ENCODE data around the gene CZIB. TPM values are rescaled to one million over a fixed set of nuclear protein-coding genes. Genes with fewer than 3 reads are reported as not detected.

CZIB gene
- total RNA-seq, 1 experiment from 2014 or later = 67.0 TPM

DNA sequence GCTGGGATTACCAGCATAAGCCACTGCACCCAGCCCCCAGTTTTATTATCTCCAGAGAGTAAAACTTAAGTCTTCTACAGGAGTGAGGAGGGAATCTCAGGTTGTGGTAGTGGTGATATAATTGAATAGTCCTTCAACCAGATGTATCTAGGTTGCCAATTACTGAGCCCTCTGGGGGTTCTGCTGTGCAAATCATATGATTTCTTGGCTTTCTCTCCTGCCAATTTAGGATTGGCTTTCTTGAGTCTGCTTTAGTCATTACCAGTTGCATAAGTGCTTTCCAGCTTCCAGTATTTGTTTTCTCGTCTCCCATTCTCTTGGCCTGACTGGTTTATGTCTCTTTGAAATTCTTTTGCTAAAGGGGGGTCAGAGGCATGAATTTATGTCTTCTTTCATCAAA, 12.7 kb downstream of the CZIB start:
- no peak overlapping the region for H2BK12ac ChIP-seq (ENCODE audit: insufficient read length, low read depth, low read length)
- no peak overlapping the region for H2BK120ac ChIP-seq (ENCODE audit: low read depth, low read length, poor library complexity, severe bottlenecking)
- H2AK5ac ChIP-seq (ENCODE audit: insufficient read length, low read length) = no peak overlapping the region
- H4K20me1 ChIP-seq (ENCODE audit: control insufficient read depth, insufficient read depth, insufficient read length) = no peaks in the 10 kb centered on the region
- no peak overlapping the region for H2BK15ac ChIP-seq (ENCODE audit: low read depth, low read length)
- no peak for DNase-seq
- no peak overlapping the region for H3K56ac ChIP-seq (ENCODE audit: insufficient read length, low read depth, low read length)
- H3K9me3 ChIP-seq (ENCODE audit: control insufficient read depth, low read depth, low read length) = peaks cover 26% of the 10 kb centered on the region
- H3T11ph ChIP-seq (ENCODE audit: low read length) = no peak overlapping the region
- Mint-ChIP-seq H3K27me3 (ENCODE audit: low read depth) (peaks cover 1% of the 10 kb centered on the region; the same call in 1 of the 2 replicates), H3K4me1 (no peaks in the 10 kb centered on the region), H3K27ac (no peak overlapping the region), H3K36me3 (ENCODE audit: insufficient read depth in 1 of 3, low read depth in 3 of 3) (peaks cover 71 to 95% (median 93%) of the 10 kb centered on the region in 3 experiments), H3K9me3 (peaks cover 38 to 39% of the 10 kb centered on the region in 2 experiments), H3K4me3 (no peak overlapping the region)
- H3K9ac ChIP-seq (ENCODE audit: extremely low read depth, insufficient read length, low read length) = no peak overlapping the region
- H3K23me2 ChIP-seq (ENCODE audit: insufficient read length, low read depth, low read length, poor library complexity, severe bottlenecking) = no peaks in the 10 kb centered on the region
- H3K4me1 ChIP-seq (ENCODE audit: insufficient read depth, low read length) = no peaks in the 10 kb centered on the region
- H3K27ac ChIP-seq (ENCODE audit: insufficient read length, low read depth, low read length) = no peak overlapping the region
- H3K23ac ChIP-seq (ENCODE audit: insufficient read length, low read depth, low read length) = no peak overlapping the region
- no peak overlapping the region for H4K91ac ChIP-seq (ENCODE audit: insufficient read length, low read depth, low read length)
- no peak overlapping the region for H2BK20ac ChIP-seq (ENCODE audit: low read depth, low read length, poor library complexity, severe bottlenecking)
- TF ChIP-seq, protein P1, sequence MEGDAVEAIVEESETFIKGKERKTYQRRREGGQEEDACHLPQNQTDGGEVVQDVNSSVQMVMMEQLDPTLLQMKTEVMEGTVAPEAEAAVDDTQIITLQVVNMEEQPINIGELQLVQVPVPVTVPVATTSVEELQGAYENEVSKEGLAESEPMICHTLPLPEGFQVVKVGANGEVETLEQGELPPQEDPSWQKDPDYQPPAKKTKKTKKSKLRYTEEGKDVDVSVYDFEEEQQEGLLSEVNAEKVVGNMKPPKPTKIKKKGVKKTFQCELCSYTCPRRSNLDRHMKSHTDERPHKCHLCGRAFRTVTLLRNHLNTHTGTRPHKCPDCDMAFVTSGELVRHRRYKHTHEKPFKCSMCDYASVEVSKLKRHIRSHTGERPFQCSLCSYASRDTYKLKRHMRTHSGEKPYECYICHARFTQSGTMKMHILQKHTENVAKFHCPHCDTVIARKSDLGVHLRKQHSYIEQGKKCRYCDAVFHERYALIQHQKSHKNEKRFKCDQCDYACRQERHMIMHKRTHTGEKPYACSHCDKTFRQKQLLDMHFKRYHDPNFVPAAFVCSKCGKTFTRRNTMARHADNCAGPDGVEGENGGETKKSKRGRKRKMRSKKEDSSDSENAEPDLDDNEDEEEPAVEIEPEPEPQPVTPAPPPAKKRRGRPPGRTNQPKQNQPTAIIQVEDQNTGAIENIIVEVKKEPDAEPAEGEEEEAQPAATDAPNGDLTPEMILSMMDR (conservative IDR thresholded peaks at IDR 0.05) = no peak
- no peaks in the 10 kb centered on the region for H3K79me2 ChIP-seq (ENCODE audit: insufficient read depth, low read length)
- no peak overlapping the region for H3K4me2 ChIP-seq (ENCODE audit: insufficient read depth, insufficient read length, low read length)
- H3K14ac ChIP-seq (ENCODE audit: insufficient read depth, low read length) = no peak overlapping the region
- H3K4ac ChIP-seq (ENCODE audit: low read depth, low read length) = no peak overlapping the region
- H2AFZ ChIP-seq (ENCODE audit: low read length) = no peak overlapping the region
- H2BK5ac ChIP-seq (ENCODE audit: insufficient read length, low read length) = no peak overlapping the region
- H3K18ac ChIP-seq (ENCODE audit: insufficient read length, low read depth, low read length) = no peak overlapping the region
- WGBS (ENCODE audit: extremely low coverage, insufficient read length, low lambda C conversion rate) = no CpG with 5 or more reads among the region's 1 CpG
- no peak overlapping the region for H4K8ac ChIP-seq (replicated peaks; ENCODE audit: insufficient read length, low read depth, low read length)
- no peak overlapping the region for H4K5ac ChIP-seq (ENCODE audit: insufficient read length, low read depth, low read length)
- no peaks in the 10 kb centered on the region for H3K27me3 ChIP-seq (ENCODE audit: insufficient read depth, low read length)
- no peaks in the 10 kb centered on the region for H3K79me1 ChIP-seq (ENCODE audit: insufficient read depth, low read depth, low read length, poor library complexity, severe bottlenecking)
